Nephron progenitor cell (in vitro differentiated cells): ENCODE results near the gene BMPR1A.

ENCODE experiments used
- DNase-seq: peaks from one replicate; pipeline ENCODE4 v3.0.0; 2021
- H3K27ac Mint-ChIP-seq: 2 replicates; pipeline ENCODE4 v1.8.0; 2021; ENCODE audit warnings: mild to moderate bottlenecking, moderate library complexity, mixed read lengths
- H3K27me3 Mint-ChIP-seq: 2 replicates; pipeline ENCODE4 v1.8.0; 2021; ENCODE audit warnings: mild to moderate bottlenecking, low read depth, mixed read lengths; ENCODE audit not compliant: poor library complexity
- H3K36me3 Mint-ChIP-seq: 2 replicates; pipeline ENCODE4 v1.8.0; 2021; ENCODE audit warnings: low read depth, mixed read lengths
- H3K4me1 Mint-ChIP-seq: 2 replicates; pipeline ENCODE4 v1.8.0; 2021; ENCODE audit warnings: mixed read lengths
- H3K4me3 Mint-ChIP-seq: 2 replicates; pipeline ENCODE4 v1.8.0; 2021; ENCODE audit warnings: mild to moderate bottlenecking, moderate library complexity, mixed read lengths
- H3K9me3 Mint-ChIP-seq: 2 replicates; pipeline ENCODE4 v1.8.0; 2021; ENCODE audit warnings: mild to moderate bottlenecking, moderate library complexity, mixed read lengths
- CTCF ChIP-seq: fragments of 200-600 bp; sonication (generic); IDR thresholded peaks from 2 replicates; pipeline ENCODE4 v1.5.0; 2021; ENCODE audit warnings: antibody characterized with exemption

Gene BMPR1A

GRCh38 chr10:86900955-86901354 is 144.5 kb downstream of the BMPR1A start:
- DNase-seq: no peak
- TF ChIP-seq CTCF: no peak
- Mint-ChIP-seq H3K9me3 (peaks cover 18% of the 10 kb centered on the region), H3K27me3 (no peaks in the 10 kb centered on the region), H3K27ac (no peak overlapping the region), H3K4me1 (peaks cover 13% of the 10 kb centered on the region), H3K36me3 (peaks cover 62% of the 10 kb centered on the region), H3K4me3 (no peak overlapping the region)

GRCh38 chr10:86904600-86904999 is 148.2 kb downstream of the BMPR1A start:
- Mint-ChIP-seq H3K9me3 (peaks cover 31% of the 10 kb centered on the region), H3K4me1 (peaks cover 3% of the 10 kb centered on the region), H3K4me3 (no peak overlapping the region), H3K36me3 (peaks cover 88% of the 10 kb centered on the region), H3K27me3 (no peaks in the 10 kb centered on the region), H3K27ac (no peak overlapping the region)
- no peak for DNase-seq
- TF ChIP-seq CTCF: no peak

GRCh38 chr10:86905429-86905828 is 149.0 kb downstream of the BMPR1A start:
- Mint-ChIP-seq H3K4me1 (no peaks in the 10 kb centered on the region), H3K27ac (no peak overlapping the region), H3K36me3 (peaks cover 86% of the 10 kb centered on the region), H3K4me3 (no peak overlapping the region), H3K27me3 (no peaks in the 10 kb centered on the region), H3K9me3 (peaks cover 31% of the 10 kb centered on the region)
- TF ChIP-seq CTCF: no peak
- no peak for DNase-seq

GRCh38 chr10:86914734-86915133 is 158.3 kb downstream of the BMPR1A start:
- Mint-ChIP-seq H3K9me3 (no peaks in the 10 kb centered on the region), H3K27me3 (no peaks in the 10 kb centered on the region), H3K27ac (no peak overlapping the region), H3K4me3 (no peak overlapping the region), H3K4me1 (no peaks in the 10 kb centered on the region), H3K36me3 (peaks cover 72% of the 10 kb centered on the region)
- DNase-seq: no peak
- no peak for TF ChIP-seq CTCF

GRCh38 chr10:86918022-86918471 is 161.6 kb downstream of the BMPR1A start:
- H3K27me3 Mint-ChIP-seq: no peaks in the 10 kb centered on the region
- peaks cover 86% of the 10 kb centered on the region for H3K36me3 Mint-ChIP-seq
- peak overlapping the region; percentile 12 for H3K27ac Mint-ChIP-seq

More at GRCh38 chr10:86918022-86918471, 161.6 kb downstream of the BMPR1A start:
- H3K9me3 Mint-ChIP-seq: no peaks in the 10 kb centered on the region
- H3K4me3 Mint-ChIP-seq: no peak overlapping the region
- no peak for TF ChIP-seq CTCF
- no peaks in the 10 kb centered on the region for H3K4me1 Mint-ChIP-seq
- no peak for DNase-seq
